ENCODE data around the gene CACNB4.

The CACNB4 gene

DNA sequence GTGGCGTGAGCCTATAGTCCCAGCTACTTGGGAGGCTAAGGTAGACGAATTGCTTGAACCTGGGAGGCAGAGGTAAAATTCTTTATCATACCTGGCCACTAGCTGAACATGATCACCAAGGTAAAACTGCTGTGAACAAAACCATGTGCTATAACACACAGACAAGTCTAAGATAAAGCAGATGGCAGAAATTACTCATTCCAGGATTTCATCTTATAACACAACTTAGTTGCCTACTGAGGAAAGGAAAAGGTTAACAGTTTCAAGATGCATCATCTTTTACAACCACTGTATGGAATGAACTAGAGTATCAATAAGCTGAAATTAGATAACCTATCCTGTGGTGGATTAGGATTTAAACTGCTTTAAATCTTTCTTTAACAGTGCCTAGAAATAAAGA lies 278.9 kb downstream of the CACNB4 start:
- no peaks in the 10 kb centered on the region for H3K9me2 ChIP-seq (ENCODE audit: low read depth, low read length)
- H3K9ac ChIP-seq (ENCODE audit: low read length), result no peak overlapping the region
- no peak for TF ChIP-seq EZH2 (IDR thresholded peaks at IDR 0.05; ENCODE audit: borderline replicate concordance, low read length)
- TF ChIP-seq, protein P1, sequence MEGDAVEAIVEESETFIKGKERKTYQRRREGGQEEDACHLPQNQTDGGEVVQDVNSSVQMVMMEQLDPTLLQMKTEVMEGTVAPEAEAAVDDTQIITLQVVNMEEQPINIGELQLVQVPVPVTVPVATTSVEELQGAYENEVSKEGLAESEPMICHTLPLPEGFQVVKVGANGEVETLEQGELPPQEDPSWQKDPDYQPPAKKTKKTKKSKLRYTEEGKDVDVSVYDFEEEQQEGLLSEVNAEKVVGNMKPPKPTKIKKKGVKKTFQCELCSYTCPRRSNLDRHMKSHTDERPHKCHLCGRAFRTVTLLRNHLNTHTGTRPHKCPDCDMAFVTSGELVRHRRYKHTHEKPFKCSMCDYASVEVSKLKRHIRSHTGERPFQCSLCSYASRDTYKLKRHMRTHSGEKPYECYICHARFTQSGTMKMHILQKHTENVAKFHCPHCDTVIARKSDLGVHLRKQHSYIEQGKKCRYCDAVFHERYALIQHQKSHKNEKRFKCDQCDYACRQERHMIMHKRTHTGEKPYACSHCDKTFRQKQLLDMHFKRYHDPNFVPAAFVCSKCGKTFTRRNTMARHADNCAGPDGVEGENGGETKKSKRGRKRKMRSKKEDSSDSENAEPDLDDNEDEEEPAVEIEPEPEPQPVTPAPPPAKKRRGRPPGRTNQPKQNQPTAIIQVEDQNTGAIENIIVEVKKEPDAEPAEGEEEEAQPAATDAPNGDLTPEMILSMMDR (IDR thresholded peaks at IDR 0.05; ENCODE audit: low read length), result no peak
- peaks cover 9% of the 10 kb centered on the region for H3K4me1 ChIP-seq (ENCODE audit: insufficient read depth, low read length, severe bottlenecking)
- no peaks in the 10 kb centered on the region for H4K20me1 ChIP-seq (ENCODE audit: insufficient read depth, low read length)
- no peak overlapping the region for H3K4me2 ChIP-seq (ENCODE audit: low read length)
- no peaks in the 10 kb centered on the region for H3K27me3 ChIP-seq (ENCODE audit: insufficient read depth, low read length)
- no peak overlapping the region for H3K4me3 ChIP-seq (ENCODE audit: low read depth, low read length, poor library complexity, severe bottlenecking)
- H3K9me3 ChIP-seq (ENCODE audit: low read length), result no peaks in the 10 kb centered on the region
- H3K27ac ChIP-seq (ENCODE audit: low read depth, low read length, poor library complexity, severe bottlenecking), result no peak overlapping the region
- no peak overlapping the region for H2AFZ ChIP-seq (ENCODE audit: low read length)
- H3K79me2 ChIP-seq (ENCODE audit: insufficient read depth, low read length), result peaks cover 90% of the 10 kb centered on the region
- H3K36me3 ChIP-seq (ENCODE audit: insufficient read depth, low read length), result peaks cover 60% of the 10 kb centered on the region
- no peaks in the 10 kb centered on the region for H3F3A ChIP-seq (ENCODE audit: insufficient read depth, low read length)

DNA sequence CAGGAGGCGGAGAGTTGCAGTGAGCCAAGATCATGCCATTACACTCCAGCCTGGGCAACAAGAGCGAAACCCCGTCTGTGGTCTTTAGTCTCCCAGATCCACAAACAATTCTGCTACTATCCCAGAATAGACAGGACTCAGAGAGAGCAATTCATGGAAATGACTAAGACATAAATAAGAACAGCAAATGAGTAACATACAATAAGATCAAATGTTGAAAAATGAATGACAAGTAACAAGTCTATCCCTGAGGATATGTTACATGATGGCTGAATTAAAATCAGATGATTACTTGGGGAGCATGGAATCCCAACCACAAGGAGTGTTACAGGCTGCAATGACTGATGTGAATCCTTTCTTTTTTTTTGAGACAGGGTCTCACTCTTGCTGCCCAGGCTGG lies 280.9 kb downstream of the CACNB4 start:
- Histone ChIP-seq H3K9me3 (ENCODE audit: low read length) (no peaks in the 10 kb centered on the region), H3K4me2 (ENCODE audit: low read length) (no peak overlapping the region), H2AFZ (ENCODE audit: low read length) (no peak overlapping the region), H3K9me2 (ENCODE audit: low read depth, low read length) (no peaks in the 10 kb centered on the region), H3F3A (ENCODE audit: insufficient read depth, low read length) (no peaks in the 10 kb centered on the region), H3K4me1 (ENCODE audit: insufficient read depth, low read length, severe bottlenecking) (no peaks in the 10 kb centered on the region), H4K20me1 (ENCODE audit: insufficient read depth, low read length) (no peaks in the 10 kb centered on the region), H3K27me3 (ENCODE audit: insufficient read depth, low read length) (no peaks in the 10 kb centered on the region), H3K4me3 (ENCODE audit: low read depth, low read length, poor library complexity, severe bottlenecking) (no peak overlapping the region), H3K27ac (ENCODE audit: low read depth, low read length, poor library complexity, severe bottlenecking) (no peak overlapping the region), H3K9ac (ENCODE audit: low read length) (no peak overlapping the region), H3K36me3 (ENCODE audit: insufficient read depth, low read length) (peaks cover 72% of the 10 kb centered on the region), H3K79me2 (ENCODE audit: insufficient read depth, low read length) (peaks cover 70% of the 10 kb centered on the region)
- TF ChIP-seq, protein P1 (IDR thresholded peaks at IDR 0.05; ENCODE audit: low read length), result no peak
- TF ChIP-seq EZH2 (IDR thresholded peaks at IDR 0.05; ENCODE audit: borderline replicate concordance, low read length), result no peak

DNA sequence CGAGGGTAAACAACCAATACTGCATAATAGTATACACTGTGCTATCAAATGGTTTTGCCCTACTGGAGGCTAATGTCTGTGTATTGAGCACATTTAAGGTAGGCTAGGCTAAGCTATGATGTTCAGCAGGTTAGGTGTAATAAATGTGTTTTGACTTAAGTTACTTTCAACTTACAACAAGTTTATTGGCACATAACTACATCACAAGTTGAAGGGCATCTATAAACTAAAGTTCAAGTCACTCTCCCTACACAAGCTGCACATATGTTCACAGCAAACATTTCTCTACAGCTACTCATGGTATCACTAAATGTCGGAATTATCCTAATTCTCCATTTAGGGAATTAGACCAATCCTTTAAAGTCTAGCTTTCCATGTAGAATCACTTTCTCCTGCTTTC lies 282.0 kb downstream of the CACNB4 start:
- Histone ChIP-seq H3K27ac (ENCODE audit: low read depth, low read length, poor library complexity, severe bottlenecking) (no peak overlapping the region), H3K4me2 (ENCODE audit: low read length) (no peak overlapping the region), H3F3A (ENCODE audit: insufficient read depth, low read length) (no peaks in the 10 kb centered on the region), H3K9ac (ENCODE audit: low read length) (no peak overlapping the region), H2AFZ (ENCODE audit: low read length) (no peak overlapping the region), H3K9me2 (ENCODE audit: low read depth, low read length) (no peaks in the 10 kb centered on the region), H3K36me3 (ENCODE audit: insufficient read depth, low read length) (peaks cover 75% of the 10 kb centered on the region), H3K9me3 (ENCODE audit: low read length) (no peaks in the 10 kb centered on the region), H4K20me1 (ENCODE audit: insufficient read depth, low read length) (no peaks in the 10 kb centered on the region), H3K4me3 (ENCODE audit: low read depth, low read length, poor library complexity, severe bottlenecking) (no peak overlapping the region), H3K27me3 (ENCODE audit: insufficient read depth, low read length) (no peaks in the 10 kb centered on the region), H3K79me2 (ENCODE audit: insufficient read depth, low read length) (peaks cover 60% of the 10 kb centered on the region), H3K4me1 (ENCODE audit: insufficient read depth, low read length, severe bottlenecking) (no peaks in the 10 kb centered on the region)
- TF ChIP-seq, protein P1 (IDR thresholded peaks at IDR 0.05; ENCODE audit: low read length), result no peak
- no peak for TF ChIP-seq EZH2 (IDR thresholded peaks at IDR 0.05; ENCODE audit: borderline replicate concordance, low read length)
